Measurements from ENCODE around the gene HAT1.

The HAT1 gene, protein sequence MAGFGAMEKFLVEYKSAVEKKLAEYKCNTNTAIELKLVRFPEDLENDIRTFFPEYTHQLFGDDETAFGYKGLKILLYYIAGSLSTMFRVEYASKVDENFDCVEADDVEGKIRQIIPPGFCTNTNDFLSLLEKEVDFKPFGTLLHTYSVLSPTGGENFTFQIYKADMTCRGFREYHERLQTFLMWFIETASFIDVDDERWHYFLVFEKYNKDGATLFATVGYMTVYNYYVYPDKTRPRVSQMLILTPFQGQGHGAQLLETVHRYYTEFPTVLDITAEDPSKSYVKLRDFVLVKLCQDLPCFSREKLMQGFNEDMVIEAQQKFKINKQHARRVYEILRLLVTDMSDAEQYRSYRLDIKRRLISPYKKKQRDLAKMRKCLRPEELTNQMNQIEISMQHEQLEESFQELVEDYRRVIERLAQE

DNA sequence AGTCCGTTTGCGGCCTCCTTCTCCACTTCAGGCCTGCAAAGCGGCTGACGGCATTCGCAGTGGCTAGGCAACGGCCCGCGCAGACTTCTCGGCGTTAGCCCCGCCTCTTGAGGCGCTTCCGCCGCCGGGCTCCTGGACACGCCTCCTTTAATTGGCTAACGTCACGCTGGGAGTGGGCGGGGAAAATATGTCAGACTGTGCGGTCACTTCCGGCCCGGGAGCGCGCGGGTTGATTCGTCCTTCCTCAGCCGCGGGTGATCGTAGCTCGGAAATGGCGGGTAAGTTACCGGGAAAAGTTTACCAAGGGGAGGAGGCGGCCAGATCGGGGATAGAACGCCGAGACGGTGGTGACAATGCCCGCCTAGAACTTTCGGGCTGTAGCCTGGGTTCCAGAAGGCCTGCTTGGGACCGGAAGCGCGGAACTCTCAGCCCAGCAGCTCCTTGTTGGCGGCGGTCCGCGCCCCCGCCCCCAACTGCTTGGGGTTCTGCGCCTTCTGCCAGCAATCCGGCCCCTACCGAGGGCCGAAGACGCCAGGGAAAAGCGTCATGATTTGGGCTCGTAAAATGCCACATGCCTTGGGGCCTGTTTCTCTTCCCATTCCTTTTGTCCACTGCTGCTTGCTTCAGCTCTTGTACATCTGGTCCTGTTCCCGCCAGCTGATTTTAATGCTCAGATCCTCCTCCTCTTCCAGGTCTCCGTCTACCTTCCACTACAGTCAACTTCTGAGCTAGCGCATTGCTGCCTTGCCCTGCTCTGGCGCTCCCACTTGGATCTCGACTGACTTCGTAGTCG lies at the start of gene HAT1:
Gene HAT1 (plus strand): TSS at position 232 of the 793 bp plus-strand sequence. CDS start 40 bp downstream, at position 272.
- H3K4me3 ChIP-seq (ENCODE audit: low read depth, low read length) = peak within 1 kb of the TSS; percentile 95
- TF ChIP-seq, protein P1, sequence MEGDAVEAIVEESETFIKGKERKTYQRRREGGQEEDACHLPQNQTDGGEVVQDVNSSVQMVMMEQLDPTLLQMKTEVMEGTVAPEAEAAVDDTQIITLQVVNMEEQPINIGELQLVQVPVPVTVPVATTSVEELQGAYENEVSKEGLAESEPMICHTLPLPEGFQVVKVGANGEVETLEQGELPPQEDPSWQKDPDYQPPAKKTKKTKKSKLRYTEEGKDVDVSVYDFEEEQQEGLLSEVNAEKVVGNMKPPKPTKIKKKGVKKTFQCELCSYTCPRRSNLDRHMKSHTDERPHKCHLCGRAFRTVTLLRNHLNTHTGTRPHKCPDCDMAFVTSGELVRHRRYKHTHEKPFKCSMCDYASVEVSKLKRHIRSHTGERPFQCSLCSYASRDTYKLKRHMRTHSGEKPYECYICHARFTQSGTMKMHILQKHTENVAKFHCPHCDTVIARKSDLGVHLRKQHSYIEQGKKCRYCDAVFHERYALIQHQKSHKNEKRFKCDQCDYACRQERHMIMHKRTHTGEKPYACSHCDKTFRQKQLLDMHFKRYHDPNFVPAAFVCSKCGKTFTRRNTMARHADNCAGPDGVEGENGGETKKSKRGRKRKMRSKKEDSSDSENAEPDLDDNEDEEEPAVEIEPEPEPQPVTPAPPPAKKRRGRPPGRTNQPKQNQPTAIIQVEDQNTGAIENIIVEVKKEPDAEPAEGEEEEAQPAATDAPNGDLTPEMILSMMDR (IDR thresholded peaks at IDR 0.05; ENCODE audit: low read depth, low read length, missing control alignments) = no peak
- H3K27ac ChIP-seq = peak within 1 kb of the TSS; percentile 70
- DNase-seq = peak; percentile 96
- in situ Hi-C loops (cut with HindIII; ENCODE audit: low pct_ligation_motif_present, low sequenced_read_pairs) = no loop called here
- no peaks in the 10 kb centered on the region for H3K27me3 ChIP-seq (replicated peaks)
- no peaks in the 10 kb centered on the region for H3K36me3 ChIP-seq (replicated peaks)

GRCh38 chr2:171874517-171874916 lies 47.7 kb upstream of the HAT1 start:
- Histone ChIP-seq H3K36me3 (replicated peaks) (no peaks in the 10 kb centered on the region), H3K4me3 (ENCODE audit: low read depth, low read length) (no peak overlapping the region), H3K27ac (no peak overlapping the region), H3K27me3 (replicated peaks) (no peaks in the 10 kb centered on the region)
- in situ Hi-C loops (cut with HindIII; ENCODE audit: low pct_ligation_motif_present, low sequenced_read_pairs) = no loop called here
- TF ChIP-seq, protein P1 (IDR thresholded peaks at IDR 0.05; ENCODE audit: low read depth, low read length, missing control alignments) = no peak
- no peak for DNase-seq

DNA sequence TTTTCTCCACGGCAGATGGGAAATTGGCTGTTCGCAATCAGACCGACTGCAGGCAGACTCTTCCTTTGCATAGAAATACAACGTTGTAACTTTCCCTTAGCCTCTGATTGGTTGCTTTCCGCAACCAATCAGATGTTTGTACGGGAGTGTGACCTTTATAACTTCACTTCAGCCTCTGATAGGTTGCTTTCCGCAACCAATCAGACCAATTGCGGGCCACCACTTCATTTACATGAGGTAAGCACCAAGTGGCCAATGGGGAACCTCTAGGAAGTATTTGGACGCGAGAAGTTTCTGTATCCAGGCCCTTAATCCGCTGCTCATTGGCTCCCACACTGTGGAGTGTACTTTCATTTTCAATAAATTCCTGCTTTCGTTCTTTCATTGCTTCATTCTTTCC lies 47.3 kb upstream of the HAT1 start:
- no peak for DNase-seq
- TF ChIP-seq, protein P1 (IDR thresholded peaks at IDR 0.05; ENCODE audit: low read depth, low read length, missing control alignments) = no peak

DNA sequence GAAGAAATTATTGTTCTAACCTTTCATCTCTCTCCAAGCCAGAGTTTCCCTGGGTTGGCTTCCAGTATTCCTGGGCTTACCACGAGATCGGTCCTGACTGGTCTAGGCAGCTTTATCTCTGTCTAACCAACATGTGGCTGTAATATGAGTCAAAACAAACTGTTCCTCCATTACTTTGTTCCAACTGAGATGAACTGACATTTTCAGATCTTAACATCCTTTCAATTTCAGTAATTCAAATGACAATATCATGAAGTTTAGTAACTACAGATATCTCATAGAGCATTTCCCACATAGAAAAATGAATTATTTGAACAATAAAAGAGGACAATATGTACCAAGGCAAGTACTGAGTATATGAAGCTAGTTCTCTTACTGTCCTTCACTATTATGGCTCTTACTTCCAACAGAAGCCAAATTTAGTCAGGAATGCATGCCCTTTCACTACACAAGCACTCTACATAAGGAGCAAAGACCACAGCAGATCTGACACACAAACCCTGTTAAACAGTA lies 43.7 kb upstream of the HAT1 start:
- in situ Hi-C loops (cut with HindIII; ENCODE audit: low pct_ligation_motif_present, low sequenced_read_pairs) = no loop called here
- H3K27ac ChIP-seq = peak overlapping the region; percentile 78
- DNase-seq = peak; percentile 80
- TF ChIP-seq, protein P1 (IDR thresholded peaks at IDR 0.05; ENCODE audit: low read depth, low read length, missing control alignments) = no peak
- no peaks in the 10 kb centered on the region for H3K36me3 ChIP-seq (replicated peaks)
- H3K27me3 ChIP-seq (replicated peaks) = no peaks in the 10 kb centered on the region
- H3K4me3 ChIP-seq (ENCODE audit: low read depth, low read length) = no peak overlapping the region

More for the DNA sequence above, 47.3 kb upstream of the HAT1 start:
- Histone ChIP-seq H3K36me3 (replicated peaks) (no peaks in the 10 kb centered on the region), H3K27me3 (replicated peaks) (no peaks in the 10 kb centered on the region), H3K27ac (no peak overlapping the region), H3K4me3 (ENCODE audit: low read depth, low read length) (no peak overlapping the region)
- in situ Hi-C loops (cut with HindIII; ENCODE audit: low pct_ligation_motif_present, low sequenced_read_pairs) = no loop called here

GRCh38 chr2:171879865-171880264 lies 42.4 kb upstream of the HAT1 start:
- H3K4me3 ChIP-seq (ENCODE audit: low read depth, low read length) = no peak overlapping the region
- in situ Hi-C loops (cut with HindIII; ENCODE audit: low pct_ligation_motif_present, low sequenced_read_pairs) = no loop called here
- TF ChIP-seq, protein P1 (IDR thresholded peaks at IDR 0.05; ENCODE audit: low read depth, low read length, missing control alignments) = no peak
- no peak for DNase-seq
- no peaks in the 10 kb centered on the region for H3K27me3 ChIP-seq (replicated peaks)
- no peaks in the 10 kb centered on the region for H3K36me3 ChIP-seq (replicated peaks)
- no peak overlapping the region for H3K27ac ChIP-seq
